A549 treated with ZK216348 at 1 μM for 4 hours (cell line): ENCODE measurements around the gene SHISA4. TPM values are rescaled to one million over a fixed set of nuclear protein-coding genes. Genes with fewer than 3 reads are reported as not detected.

Source experiments
- total RNA-seq: library from RNA; stranded (reverse); fragments of 200-300 nt; extraction: Qiagen RNA extraction; gene quantifications from 5 replicates; pipeline ENCODE4 v1.2.3, GENCODE V29; 2022; ENCODE audit warnings: low read depth

The SHISA4 gene
- total RNA-seq: 10.7 to 19.6 TPM (median 17.4 TPM) in 5 replicates

DNA sequence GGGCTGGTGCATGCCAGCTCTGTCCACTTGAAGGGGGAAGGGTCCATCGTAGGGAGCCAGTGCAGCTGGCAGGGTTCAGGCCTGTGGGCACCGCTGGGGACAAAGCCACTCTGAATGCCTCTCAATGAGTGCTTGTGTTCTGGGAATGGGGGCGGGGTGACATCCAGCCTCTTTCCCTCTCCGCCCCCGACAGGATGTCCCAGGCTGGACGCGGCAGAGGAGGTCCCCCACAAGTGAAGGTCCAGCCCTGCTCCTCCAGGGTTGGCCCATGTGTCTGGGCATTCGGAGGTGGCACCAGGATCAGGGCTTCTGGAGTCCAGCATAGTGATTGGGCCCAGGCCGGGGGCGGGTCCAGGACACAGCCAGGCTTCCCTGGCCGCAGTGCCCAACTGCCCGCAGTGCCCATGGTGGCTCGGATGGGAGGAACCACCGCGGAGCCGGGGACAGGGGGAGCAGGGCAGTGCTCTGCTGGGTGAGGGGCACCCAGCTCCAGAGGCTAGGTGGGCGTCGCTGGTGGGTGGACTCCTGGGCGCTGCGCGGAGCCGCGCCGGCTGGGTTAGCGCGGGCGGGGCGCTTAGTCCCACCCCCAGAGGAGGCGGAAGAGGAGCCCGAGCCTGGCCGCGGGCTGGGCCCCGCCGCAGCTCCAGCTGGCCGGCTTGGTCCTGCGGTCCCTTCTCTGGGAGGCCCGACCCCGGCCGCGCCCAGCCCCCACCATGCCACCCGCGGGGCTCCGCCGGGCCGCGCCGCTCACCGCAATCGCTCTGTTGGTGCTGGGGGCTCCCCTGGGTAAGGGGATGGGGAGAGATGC, at the start of gene SHISA4:
TSS of gene SHISA4 (plus strand) at position 617 of the 808 bp plus-strand sequence. CDS start at position 714, 97 bp downstream.

Other genes with a start within 250 kb of the SHISA4 start
- 33.2 to 46.0 TPM (median 40.5 TPM) in 5 replicates for gene IPO9, start 59.7 kb upstream of the SHISA4 start, total RNA-seq
- not detected in 5 replicates for gene LMOD1, start 57.6 kb downstream of the SHISA4 start, total RNA-seq
- gene TIMM17A, start 66.6 kb downstream of the SHISA4 start, total RNA-seq: 87.5 to 168 TPM (median 99.8 TPM) in 5 replicates
- 76.3 to 91.5 TPM (median 86.8 TPM) in 5 replicates for gene RNPEP, start 93.8 kb downstream of the SHISA4 start, total RNA-seq
- gene ELF3, start 121.7 kb downstream of the SHISA4 start, total RNA-seq: 176 to 238 TPM (median 207 TPM) in 5 replicates
- 0.13 to 0.18 TPM (median 0.15 TPM) in 5 replicates for gene GPR37L1, start 234.0 kb downstream of the SHISA4 start, total RNA-seq